Endothelial cell (in vitro differentiated cells): ENCODE data around the gene IL1RAPL1. TPM values are rescaled to one million over a fixed set of nuclear protein-coding genes. Genes with fewer than 3 reads are reported as not detected.

Source experiments
- DNase-seq: peaks from one replicate; pipeline ENCODE4 v3.0.0; 2021; ENCODE audit warnings: low spot score
- H3K27ac Mint-ChIP-seq: one replicate; pipeline ENCODE4 v1.8.0; 2021; ENCODE audit warnings: mixed read lengths, inconsistent platforms; ENCODE audit not compliant: unreplicated experiment
- H3K27me3 Mint-ChIP-seq: one replicate; pipeline ENCODE4 v1.8.0; 2021; ENCODE audit warnings: mild to moderate bottlenecking, moderate library complexity, mixed read lengths, inconsistent platforms; ENCODE audit not compliant: unreplicated experiment
- H3K36me3 Mint-ChIP-seq: one replicate; pipeline ENCODE4 v1.8.0; 2021; ENCODE audit warnings: mild to moderate bottlenecking, low read depth, mixed read lengths, inconsistent platforms; ENCODE audit not compliant: unreplicated experiment
- H3K4me1 Mint-ChIP-seq: one replicate; pipeline ENCODE4 v1.8.0; 2021; ENCODE audit warnings: mild to moderate bottlenecking, mixed read lengths, inconsistent platforms; ENCODE audit not compliant: unreplicated experiment
- H3K4me3 Mint-ChIP-seq: one replicate; pipeline ENCODE4 v1.8.0; 2021; ENCODE audit warnings: mild to moderate bottlenecking, mixed read lengths, inconsistent platforms; ENCODE audit not compliant: unreplicated experiment
- H3K9me3 Mint-ChIP-seq: one replicate; pipeline ENCODE4 v1.8.0; 2021; ENCODE audit warnings: mixed read lengths, inconsistent platforms; ENCODE audit not compliant: unreplicated experiment
- CTCF ChIP-seq: fragments of 200-600 bp; sonication (generic); IDR thresholded peaks from one replicate; pipeline ENCODE4 v1.5.0; 2021; ENCODE audit warnings: antibody characterized with exemption; ENCODE audit not compliant: unreplicated experiment
- total RNA-seq: library from RNA; stranded (reverse); fragmentation: NEBNext Ultra II Directional; extraction: Animal tissue kit (Norgen Biotek cat#: 25700); gene quantifications from one replicate; pipeline ENCODE4 v1.2.1, GENCODE V29; 2021; ENCODE audit not compliant: unreplicated experiment

IL1RAPL1 gene
- total RNA-seq, 1 donor from 2014 or later, result 0.18 TPM

- Mint-ChIP-seq H3K27ac (no peak overlapping the region), H3K9me3 (no peaks in the 10 kb centered on the region), H3K4me1 (no peaks in the 10 kb centered on the region), H3K4me3 (no peak overlapping the region), H3K27me3 (no peaks in the 10 kb centered on the region), H3K36me3 (no peaks in the 10 kb centered on the region)
- no peak for DNase-seq
- TF ChIP-seq CTCF, result no peak
Observed at GRCh38 chrX:29285664-29286063, 698.4 kb downstream of the IL1RAPL1 start.

- H3K9me3 Mint-ChIP-seq, result no peaks in the 10 kb centered on the region
- no peaks in the 10 kb centered on the region for H3K4me1 Mint-ChIP-seq
- no peaks in the 10 kb centered on the region for H3K36me3 Mint-ChIP-seq
- no peak for TF ChIP-seq CTCF
- no peaks in the 10 kb centered on the region for H3K27me3 Mint-ChIP-seq
- no peak for DNase-seq
- H3K27ac Mint-ChIP-seq, result no peak overlapping the region
- H3K4me3 Mint-ChIP-seq, result no peak overlapping the region
Observed at GRCh38 chrX:29295987-29296680, 708.9 kb downstream of the IL1RAPL1 start.

GRCh38 chrX:29297171-29297800 lies 710.0 kb downstream of the IL1RAPL1 start:
- Mint-ChIP-seq H3K27ac (no peak overlapping the region), H3K27me3 (no peaks in the 10 kb centered on the region), H3K4me3 (no peak overlapping the region), H3K4me1 (no peaks in the 10 kb centered on the region), H3K9me3 (no peaks in the 10 kb centered on the region), H3K36me3 (no peaks in the 10 kb centered on the region)
- no peak for TF ChIP-seq CTCF
- no peak for DNase-seq

- H3K4me3 Mint-ChIP-seq, result no peak overlapping the region
- DNase-seq, result no peak
- H3K9me3 Mint-ChIP-seq, result no peaks in the 10 kb centered on the region
- H3K27ac Mint-ChIP-seq, result no peak overlapping the region
- H3K4me1 Mint-ChIP-seq, result no peaks in the 10 kb centered on the region
- H3K36me3 Mint-ChIP-seq, result no peaks in the 10 kb centered on the region
- no peak for TF ChIP-seq CTCF
- peaks cover 1% of the 10 kb centered on the region for H3K27me3 Mint-ChIP-seq
Observed at GRCh38 chrX:29299684-29300083, 712.4 kb downstream of the IL1RAPL1 start.

- Mint-ChIP-seq H3K9me3 (no peaks in the 10 kb centered on the region), H3K4me1 (peaks cover 4% of the 10 kb centered on the region), H3K36me3 (no peaks in the 10 kb centered on the region), H3K4me3 (no peak overlapping the region), H3K27me3 (peaks cover 3% of the 10 kb centered on the region), H3K27ac (no peak overlapping the region)
- DNase-seq, result no peak
- TF ChIP-seq CTCF, result no peak
Observed at GRCh38 chrX:29308726-29309125, 721.5 kb downstream of the IL1RAPL1 start.
